ENCODE data around the gene LYZL6. TPM values are rescaled to one million over a fixed set of nuclear protein-coding genes. Genes with fewer than 3 reads are reported as not detected.

The LYZL6 gene
- total and polyA plus RNA-seq, 7 donors: not detected

DNA sequence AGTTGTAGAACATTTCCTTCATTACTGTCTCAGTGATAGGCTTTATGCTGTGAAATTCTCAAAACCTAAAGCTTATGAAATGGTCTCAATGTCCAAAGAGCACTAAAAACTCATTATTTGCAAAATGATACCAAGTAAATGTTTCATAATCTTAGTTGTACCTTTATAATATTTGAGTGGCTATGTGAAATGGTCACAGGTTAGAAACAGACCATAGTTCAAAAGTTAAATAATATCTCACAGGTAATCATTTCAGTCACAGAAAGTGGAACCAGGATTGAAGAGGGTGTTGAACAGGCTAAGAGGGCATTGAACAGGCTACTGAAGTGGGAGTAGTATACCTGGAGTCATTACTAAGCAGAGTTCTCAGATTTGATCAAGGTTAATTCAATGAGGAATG is 15.8 kb downstream of the LYZL6 start:
- H3K4me1 ChIP-seq: peaks cover 0 to 13% (median 11%) of the 10 kb centered on the region in 4 donors
- TF ChIP-seq, protein P1, sequence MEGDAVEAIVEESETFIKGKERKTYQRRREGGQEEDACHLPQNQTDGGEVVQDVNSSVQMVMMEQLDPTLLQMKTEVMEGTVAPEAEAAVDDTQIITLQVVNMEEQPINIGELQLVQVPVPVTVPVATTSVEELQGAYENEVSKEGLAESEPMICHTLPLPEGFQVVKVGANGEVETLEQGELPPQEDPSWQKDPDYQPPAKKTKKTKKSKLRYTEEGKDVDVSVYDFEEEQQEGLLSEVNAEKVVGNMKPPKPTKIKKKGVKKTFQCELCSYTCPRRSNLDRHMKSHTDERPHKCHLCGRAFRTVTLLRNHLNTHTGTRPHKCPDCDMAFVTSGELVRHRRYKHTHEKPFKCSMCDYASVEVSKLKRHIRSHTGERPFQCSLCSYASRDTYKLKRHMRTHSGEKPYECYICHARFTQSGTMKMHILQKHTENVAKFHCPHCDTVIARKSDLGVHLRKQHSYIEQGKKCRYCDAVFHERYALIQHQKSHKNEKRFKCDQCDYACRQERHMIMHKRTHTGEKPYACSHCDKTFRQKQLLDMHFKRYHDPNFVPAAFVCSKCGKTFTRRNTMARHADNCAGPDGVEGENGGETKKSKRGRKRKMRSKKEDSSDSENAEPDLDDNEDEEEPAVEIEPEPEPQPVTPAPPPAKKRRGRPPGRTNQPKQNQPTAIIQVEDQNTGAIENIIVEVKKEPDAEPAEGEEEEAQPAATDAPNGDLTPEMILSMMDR (IDR thresholded peaks at IDR 0.05): no peak
- TF ChIP-seq POLR2AphosphoS5 (IDR thresholded peaks at IDR 0.05): no peak
- no peak for TF ChIP-seq EP300 (IDR thresholded peaks at IDR 0.05)
- no peak for TF ChIP-seq POLR2A (IDR thresholded peaks at IDR 0.05)
- peaks cover 3 to 27% (median 7%) of the 10 kb centered on the region in 3 donors for H3K27me3 ChIP-seq
- DNase-seq: no peak
- H3K27ac ChIP-seq: no peak overlapping the region
- no peaks in the 10 kb centered on the region for H3K9me3 ChIP-seq
- no peaks in the 10 kb centered on the region for H3K36me3 ChIP-seq
- no peak overlapping the region for H3K4me3 ChIP-seq
- intact Hi-C loops (cut with DNase I): no loop called here

DNA sequence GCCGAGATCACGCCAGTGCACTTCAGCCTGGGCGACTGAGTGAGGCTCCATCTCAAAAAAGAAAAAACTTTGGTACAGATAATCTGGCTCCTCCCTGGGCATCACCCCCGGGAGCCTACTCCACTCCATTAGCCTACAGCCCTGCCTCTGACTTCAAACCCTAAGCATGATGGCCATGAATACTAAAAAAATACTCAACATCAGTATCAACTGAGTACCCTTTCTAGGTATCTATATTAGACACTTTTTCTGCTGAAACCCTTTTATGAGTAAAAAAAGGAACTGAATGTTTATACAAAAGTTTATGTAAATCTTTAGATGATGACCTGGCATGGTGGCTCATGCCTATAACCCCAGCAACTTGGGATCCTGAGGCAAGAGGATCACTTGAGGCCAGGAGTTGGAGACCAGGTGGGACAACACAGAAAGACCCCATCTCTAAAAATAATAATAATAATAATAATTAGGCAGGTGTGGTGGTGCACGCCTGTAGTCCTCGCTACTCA is 19.9 kb downstream of the LYZL6 start:
- no peaks in the 10 kb centered on the region for H3K4me1 ChIP-seq

DNA sequence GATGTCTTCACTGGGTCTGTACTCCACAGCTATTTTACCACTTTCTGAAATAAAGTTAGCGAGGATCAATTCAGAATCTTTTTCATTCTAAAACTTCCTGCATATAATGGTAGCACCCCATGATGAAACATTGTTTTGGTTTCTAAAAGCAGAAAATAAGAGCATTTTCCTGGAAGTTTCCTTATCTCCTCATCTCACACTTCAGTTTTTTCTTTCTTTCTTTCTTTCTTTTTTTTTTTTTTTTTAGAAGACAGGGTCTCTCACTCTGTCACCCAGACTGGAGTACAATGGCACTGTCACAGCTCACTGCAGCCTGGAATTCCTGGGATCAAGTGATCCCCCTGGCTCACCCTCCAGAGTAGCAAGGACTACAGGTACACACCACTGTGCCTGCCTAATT is 23.3 kb downstream of the LYZL6 start:
- 96 to 98% methylated on average over 1 of the region's 1 CpG for WGBS, 2 donors
- Histone ChIP-seq H3K27me3 (no peaks in the 10 kb centered on the region), H3K27ac (no peak overlapping the region), H3K4me3 (no peak overlapping the region), H3K36me3 (no peaks in the 10 kb centered on the region), H3K4me1 (no peaks in the 10 kb centered on the region), H3K9me3 (no peaks in the 10 kb centered on the region)
- intact Hi-C loops (cut with DNase I): no loop called here
- DNase-seq: no peak
- TF ChIP-seq POLR2A (IDR thresholded peaks at IDR 0.05): no peak

More for the DNA sequence above, 19.9 kb downstream of the LYZL6 start:
- no peaks in the 10 kb centered on the region for H3K9me3 ChIP-seq
- H3K27me3 ChIP-seq: peaks cover 0 to 7% (median 0%) of the 10 kb centered on the region in 3 donors
- DNase-seq: no peak
- H3K27ac ChIP-seq: no peak overlapping the region
- no peak overlapping the region for H3K4me3 ChIP-seq
- intact Hi-C loops (cut with DNase I): no loop called here
- TF ChIP-seq POLR2AphosphoS5 (IDR thresholded peaks at IDR 0.05) (no peak), EP300 (IDR thresholded peaks at IDR 0.05) (no peak), POLR2A (IDR thresholded peaks at IDR 0.05) (no peak)
- no peaks in the 10 kb centered on the region for H3K36me3 ChIP-seq
- WGBS, 2 donors: 97 to 99% methylated on average over 6 of the region's 6 CpGs

DNA sequence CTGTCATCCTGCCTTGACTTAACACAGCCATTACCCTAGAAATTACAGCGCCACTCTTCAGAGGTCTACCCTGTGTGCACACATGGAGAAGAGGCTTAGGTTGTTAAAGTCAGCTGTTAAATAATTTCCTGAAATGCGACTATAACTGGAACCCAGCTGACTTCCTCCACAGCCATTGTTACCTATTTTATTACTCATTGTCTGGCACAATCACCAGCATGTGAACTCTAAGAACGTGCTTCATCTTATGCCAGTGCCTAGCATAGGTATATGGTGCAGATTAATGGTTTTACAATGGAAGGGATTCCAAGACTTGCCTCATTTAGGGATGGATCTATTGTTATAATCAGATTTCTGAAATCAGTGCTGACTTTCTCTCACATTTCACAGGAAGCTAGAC is 24.8 kb downstream of the LYZL6 start:
- intact Hi-C loops (cut with DNase I): no loop called here
- Histone ChIP-seq H3K27ac (no peak overlapping the region), H3K4me3 (no peak overlapping the region), H3K27me3 (no peaks in the 10 kb centered on the region), H3K36me3 (no peaks in the 10 kb centered on the region), H3K4me1 (no peaks in the 10 kb centered on the region), H3K9me3 (no peaks in the 10 kb centered on the region)
- TF ChIP-seq EP300 (IDR thresholded peaks at IDR 0.05): no peak
- TF ChIP-seq POLR2AphosphoS5 (IDR thresholded peaks at IDR 0.05): no peak
- TF ChIP-seq, protein P1 (IDR thresholded peaks at IDR 0.05): no peak
- no peak for TF ChIP-seq POLR2A (IDR thresholded peaks at IDR 0.05)
- DNase-seq: no peak
- 27 to 43% methylated on average over 3 of the region's 3 CpGs for WGBS, 2 donors

DNA sequence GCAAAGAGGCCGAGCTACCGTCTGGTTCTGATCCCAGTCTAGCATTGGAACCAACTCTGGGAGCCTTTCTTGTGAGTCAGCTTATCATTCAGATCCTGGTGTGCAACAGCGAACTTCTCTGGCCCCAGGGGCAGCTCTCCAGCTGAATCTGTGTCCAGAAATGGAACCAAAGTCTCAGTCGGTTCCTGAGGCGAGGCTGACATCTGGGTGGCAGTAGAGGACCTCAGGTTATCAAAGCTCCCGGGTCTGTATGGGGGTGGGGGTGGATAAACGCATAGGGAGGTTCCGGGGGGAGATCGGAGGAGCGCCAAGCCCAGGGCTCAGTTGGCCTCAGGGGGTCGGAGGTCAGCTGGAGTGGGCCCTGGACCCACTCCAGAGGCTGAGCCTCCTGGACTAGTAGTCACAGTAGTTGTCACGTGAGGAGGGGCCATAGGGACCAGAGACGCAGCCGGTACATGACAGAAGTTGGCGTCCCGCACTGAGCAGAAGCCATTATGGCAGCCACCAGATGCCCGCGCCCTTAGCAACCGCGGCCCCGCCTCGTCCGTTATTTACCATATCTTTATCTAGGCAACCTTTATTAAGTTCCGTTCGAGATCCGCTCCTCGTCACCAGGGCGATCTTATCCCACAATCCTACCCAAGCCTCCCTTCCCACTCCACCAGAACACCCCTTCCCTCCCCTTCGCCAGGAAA is 25.8 kb downstream of the LYZL6 start:
- no peak overlapping the region for H3K27ac ChIP-seq
- TF ChIP-seq, protein P1 (IDR thresholded peaks at IDR 0.05): no peak
- no peak for TF ChIP-seq POLR2A (IDR thresholded peaks at IDR 0.05)
- no peak for TF ChIP-seq POLR2AphosphoS5 (IDR thresholded peaks at IDR 0.05)
- TF ChIP-seq EP300 (IDR thresholded peaks at IDR 0.05): no peak
- no peaks in the 10 kb centered on the region for H3K36me3 ChIP-seq
- intact Hi-C loops (cut with DNase I): no loop called here
- no peaks in the 10 kb centered on the region for H3K4me1 ChIP-seq
- H3K4me3 ChIP-seq: no peak overlapping the region
- H3K9me3 ChIP-seq: no peaks in the 10 kb centered on the region
- 97% methylated on average over 29 of the region's 29 CpGs for WGBS, 2 donors
- H3K27me3 ChIP-seq: no peaks in the 10 kb centered on the region
- no peak for DNase-seq

Data from sigmoid colon (tissue), 7 donors.